ENCODE results near the gene PUS7L. TPM values are rescaled to one million over a fixed set of nuclear protein-coding genes. Genes with fewer than 3 reads are reported as not detected.

PUS7L gene
- total and polyA plus RNA-seq, 2 experiments from 2014 or later, result 36.0 to 66.1 TPM

DNA sequence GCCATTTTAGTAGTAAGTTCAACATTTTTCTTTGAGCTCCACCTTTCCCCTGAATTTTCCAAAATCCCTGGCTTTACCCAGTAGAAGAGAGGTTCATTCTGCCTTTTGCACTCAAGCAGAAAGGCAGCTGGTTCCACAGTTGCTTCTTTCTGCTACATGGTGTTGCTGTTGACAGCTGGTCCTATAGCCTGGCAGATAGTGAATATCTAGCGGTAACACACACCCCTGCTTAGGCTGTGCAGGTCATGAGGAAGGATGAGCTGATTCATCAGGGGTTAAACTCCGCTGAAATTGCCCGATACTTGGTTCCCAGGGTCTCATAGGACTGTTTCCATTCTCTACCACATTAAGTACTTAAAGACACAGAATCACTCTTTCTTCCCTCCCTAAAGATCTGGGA lies 62.4 kb downstream of the PUS7L start:
- no peaks in the 10 kb centered on the region for H3K27me3 Mint-ChIP-seq (ENCODE audit: insufficient read depth, low read depth, poor library complexity)
- H4K20me1 ChIP-seq (replicated peaks; ENCODE audit: insufficient read depth), result no peaks in the 10 kb centered on the region; the same call in 1 of the 2 replicates
- no peaks in the 10 kb centered on the region for H3K36me3 ChIP-seq (ENCODE audit: insufficient read depth)

More for the DNA sequence above, 62.4 kb downstream of the PUS7L start:
- Histone ChIP-seq H3K4me2 (no peak overlapping the region), H3K9me2 (ENCODE audit: insufficient read depth) (peaks cover under 1% of the 10 kb centered on the region; the same call in 1 of the 2 replicates), H3K4me3 (no peak overlapping the region), H3K79me2 (replicated peaks; ENCODE audit: insufficient read depth) (no peaks in the 10 kb centered on the region), H2AFZ (peak overlapping the region; percentile 79; the same call in 1 of the 2 replicates), H3K27me3 (ENCODE audit: insufficient read depth) (no peaks in the 10 kb centered on the region), H3K4me1 (ENCODE audit: insufficient read depth) (no peaks in the 10 kb centered on the region), H3K27ac (ENCODE audit: low read depth) (no peak overlapping the region), H3F3A (replicated peaks; ENCODE audit: low read depth) (no peaks in the 10 kb centered on the region)
- Mint-ChIP-seq H3K4me3 (no peak overlapping the region), H3K9me3 (no peaks in the 10 kb centered on the region), H3K27ac (no peak overlapping the region), H3K36me3 (ENCODE audit: low read depth) (no peaks in the 10 kb centered on the region), H3K4me1 (peaks cover 4% of the 10 kb centered on the region; the same call in 2 of the 3 replicates)
- TF ChIP-seq JUNB (IDR thresholded peaks at IDR 0.05; ENCODE audit: unreplicated experiment) (no peak), NANOG (IDR thresholded peaks at IDR 0.05; ENCODE audit: borderline replicate concordance) (no peak)
- TF ChIP-seq, protein P1, sequence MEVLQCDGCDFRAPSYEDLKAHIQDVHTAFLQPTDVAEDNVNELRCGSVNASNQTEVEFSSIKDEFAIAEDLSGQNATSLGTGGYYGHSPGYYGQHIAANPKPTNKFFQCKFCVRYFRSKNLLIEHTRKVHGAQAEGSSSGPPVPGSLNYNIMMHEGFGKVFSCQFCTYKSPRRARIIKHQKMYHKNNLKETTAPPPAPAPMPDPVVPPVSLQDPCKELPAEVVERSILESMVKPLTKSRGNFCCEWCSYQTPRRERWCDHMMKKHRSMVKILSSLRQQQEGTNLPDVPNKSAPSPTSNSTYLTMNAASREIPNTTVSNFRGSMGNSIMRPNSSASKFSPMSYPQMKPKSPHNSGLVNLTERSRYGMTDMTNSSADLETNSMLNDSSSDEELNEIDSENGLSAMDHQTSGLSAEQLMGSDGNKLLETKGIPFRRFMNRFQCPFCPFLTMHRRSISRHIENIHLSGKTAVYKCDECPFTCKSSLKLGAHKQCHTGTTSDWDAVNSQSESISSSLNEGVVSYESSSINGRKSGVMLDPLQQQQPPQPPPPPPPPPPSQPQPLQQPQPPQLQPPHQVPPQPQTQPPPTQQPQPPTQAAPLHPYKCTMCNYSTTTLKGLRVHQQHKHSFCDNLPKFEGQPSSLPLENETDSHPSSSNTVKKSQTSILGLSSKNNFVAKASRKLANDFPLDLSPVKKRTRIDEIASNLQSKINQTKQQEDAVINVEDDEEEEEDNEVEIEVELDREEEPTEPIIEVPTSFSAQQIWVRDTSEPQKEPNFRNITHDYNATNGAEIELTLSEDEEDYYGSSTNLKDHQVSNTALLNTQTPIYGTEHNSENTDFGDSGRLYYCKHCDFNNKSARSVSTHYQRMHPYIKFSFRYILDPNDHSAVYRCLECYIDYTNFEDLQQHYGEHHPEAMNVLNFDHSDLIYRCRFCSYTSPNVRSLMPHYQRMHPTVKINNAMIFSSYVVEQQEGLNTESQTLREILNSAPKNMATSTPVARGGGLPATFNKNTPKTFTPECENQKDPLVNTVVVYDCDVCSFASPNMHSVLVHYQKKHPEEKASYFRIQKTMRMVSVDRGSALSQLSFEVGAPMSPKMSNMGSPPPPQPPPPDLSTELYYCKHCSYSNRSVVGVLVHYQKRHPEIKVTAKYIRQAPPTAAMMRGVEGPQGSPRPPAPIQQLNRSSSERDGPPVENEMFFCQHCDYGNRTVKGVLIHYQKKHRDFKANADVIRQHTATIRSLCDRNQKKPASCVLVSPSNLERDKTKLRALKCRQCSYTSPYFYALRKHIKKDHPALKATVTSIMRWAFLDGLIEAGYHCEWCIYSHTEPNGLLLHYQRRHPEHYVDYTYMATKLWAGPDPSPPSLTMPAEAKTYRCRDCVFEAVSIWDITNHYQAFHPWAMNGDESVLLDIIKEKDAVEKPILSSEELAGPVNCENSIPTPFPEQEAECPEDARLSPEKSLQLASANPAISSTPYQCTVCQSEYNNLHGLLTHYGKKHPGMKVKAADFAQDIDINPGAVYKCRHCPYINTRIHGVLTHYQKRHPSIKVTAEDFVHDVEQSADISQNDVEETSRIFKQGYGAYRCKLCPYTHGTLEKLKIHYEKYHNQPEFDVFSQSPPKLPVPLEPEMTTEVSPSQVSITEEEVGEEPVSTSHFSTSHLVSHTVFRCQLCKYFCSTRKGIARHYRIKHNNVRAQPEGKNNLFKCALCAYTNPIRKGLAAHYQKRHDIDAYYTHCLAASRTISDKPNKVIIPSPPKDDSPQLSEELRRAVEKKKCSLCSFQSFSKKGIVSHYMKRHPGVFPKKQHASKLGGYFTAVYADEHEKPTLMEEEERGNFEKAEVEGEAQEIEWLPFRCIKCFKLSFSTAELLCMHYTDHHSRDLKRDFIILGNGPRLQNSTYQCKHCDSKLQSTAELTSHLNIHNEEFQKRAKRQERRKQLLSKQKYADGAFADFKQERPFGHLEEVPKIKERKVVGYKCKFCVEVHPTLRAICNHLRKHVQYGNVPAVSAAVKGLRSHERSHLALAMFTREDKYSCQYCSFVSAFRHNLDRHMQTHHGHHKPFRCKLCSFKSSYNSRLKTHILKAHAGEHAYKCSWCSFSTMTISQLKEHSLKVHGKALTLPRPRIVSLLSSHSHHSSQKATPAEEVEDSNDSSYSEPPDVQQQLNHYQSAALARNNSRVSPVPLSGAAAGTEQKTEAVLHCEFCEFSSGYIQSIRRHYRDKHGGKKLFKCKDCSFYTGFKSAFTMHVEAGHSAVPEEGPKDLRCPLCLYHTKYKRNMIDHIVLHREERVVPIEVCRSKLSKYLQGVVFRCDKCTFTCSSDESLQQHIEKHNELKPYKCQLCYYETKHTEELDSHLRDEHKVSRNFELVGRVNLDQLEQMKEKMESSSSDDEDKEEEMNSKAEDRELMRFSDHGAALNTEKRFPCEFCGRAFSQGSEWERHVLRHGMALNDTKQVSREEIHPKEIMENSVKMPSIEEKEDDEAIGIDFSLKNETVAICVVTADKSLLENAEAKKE (CRISPR knock-in tag; IDR thresholded peaks at IDR 0.05), result no peak
- DNase-seq (ENCODE audit: low spot score), result no peak
- no peak for ATAC-seq

Measured in GM23338 (cell line).